Measurements from ENCODE around the gene FXYD4.

- no peak for TF ChIP-seq CTCF (IDR thresholded peaks at IDR 0.05)
- TF ChIP-seq EP300 (IDR thresholded peaks at IDR 0.05), result no peak
Observed at GRCh38 chr10:43355749-43356371, 15.6 kb upstream of the FXYD4 start.
